ENCODE results near the gene A4GNT. TPM values are rescaled to one million over a fixed set of nuclear protein-coding genes. Genes with fewer than 3 reads are reported as not detected.
"Not testable (repeated sequence)": the region's sequence is repeated elsewhere in the genome, so short reads cannot be mapped to it uniquely, and the experiment has no call there.

The A4GNT gene
- polyA plus RNA-seq (2013, experiment 1 of 2; ENCODE audit: insufficient read length), result 0.08 TPM
- 0.14 TPM for polyA plus RNA-seq (2013, experiment 2 of 2; ENCODE audit: insufficient read length)

- no peak for DNase-seq
Measured at GRCh38 chr3:138132239-138132638, at the start of gene A4GNT. TSS of gene A4GNT (minus strand) at chr3:138132390. CDS start at chr3:138131256, 1,134 bp downstream.

GRCh38 chr3:138180375-138181029 lies 48.3 kb upstream of the A4GNT start:
- peak; percentile 34 for DNase-seq

- peak; percentile 89 for DNase-seq
Measured at GRCh38 chr3:138174421-138175131, 42.4 kb upstream of the A4GNT start, which contains the start of gene DBR1. TSS of gene DBR1 (minus strand) at chr3:138174921. CDS start at chr3:138174795, 126 bp downstream.

- peak; percentile 2 for DNase-seq
Measured at GRCh38 chr3:138173769-138174420, 41.7 kb upstream of the A4GNT start.

GRCh38 chr3:138172625-138173024 lies 40.4 kb upstream of the A4GNT start:
- no peak for DNase-seq

- no peak for DNase-seq
Measured at GRCh38 chr3:138165061-138165460, 32.9 kb upstream of the A4GNT start.

- DNase-seq, result no peak
Measured at GRCh38 chr3:138157743-138158142, 25.6 kb upstream of the A4GNT start.

GRCh38 chr3:138154534-138154933 lies 22.3 kb upstream of the A4GNT start:
- no peak for DNase-seq

GRCh38 chr3:138148503-138148902 lies 16.3 kb upstream of the A4GNT start:
- no peak for DNase-seq

GRCh38 chr3:138142181-138142580 lies 10.0 kb upstream of the A4GNT start:
- DNase-seq, result not testable (repeated sequence)

GRCh38 chr3:138140940-138141339 lies 8.8 kb upstream of the A4GNT start:
- DNase-seq, result no peak

- no peak for DNase-seq
Measured at GRCh38 chr3:138139691-138140090, 7.5 kb upstream of the A4GNT start.

- DNase-seq, result no peak
Measured at GRCh38 chr3:138137861-138138260, 5.7 kb upstream of the A4GNT start.

- no peak for DNase-seq
Measured at GRCh38 chr3:138136201-138136600, 4.0 kb upstream of the A4GNT start.

- DNase-seq, result no peak
Measured at GRCh38 chr3:138135833-138136194, 3.6 kb upstream of the A4GNT start.

GRCh38 chr3:138135146-138135832 lies 3.1 kb upstream of the A4GNT start:
- no peak for DNase-seq

- no peak for DNase-seq
Measured at GRCh38 chr3:138127636-138128365, 4.4 kb downstream of the A4GNT start.

- peak; percentile 38 for DNase-seq
Measured at GRCh38 chr3:138125548-138126221, 6.5 kb downstream of the A4GNT start.

- DNase-seq, result peak; percentile 61
Measured at GRCh38 chr3:138124706-138125355, 7.4 kb downstream of the A4GNT start.

GRCh38 chr3:138124188-138124587 lies 8.0 kb downstream of the A4GNT start:
- DNase-seq, result no peak

GRCh38 chr3:138119423-138119766 lies 12.8 kb downstream of the A4GNT start:
- no peak for DNase-seq

Data from fibroblast of skin of back (primary cell).